ENCODE data around the gene CSKMT.
"Not testable (repeated sequence)": the region's sequence is repeated elsewhere in the genome, so short reads cannot be mapped to it uniquely, and the experiment has no call there.

Gene CSKMT

GRCh38 chr11:62689421-62690183 is 24.5 kb downstream of the CSKMT start, which contains the start of gene LRRN4CL:
Gene LRRN4CL, minus strand, starts transcription at chr11:62689530. Its CDS starts 1,022 bp downstream, at chr11:62688508.
- DNase-seq: no peak

- not testable (repeated sequence) for DNase-seq
Observed at GRCh38 chr11:62693624-62694023, 28.5 kb downstream of the CSKMT start.

- peak; percentile 78 to 84 for DNase-seq
Observed at GRCh38 chr11:62694455-62695167, 29.5 kb downstream of the CSKMT start.

DNA sequence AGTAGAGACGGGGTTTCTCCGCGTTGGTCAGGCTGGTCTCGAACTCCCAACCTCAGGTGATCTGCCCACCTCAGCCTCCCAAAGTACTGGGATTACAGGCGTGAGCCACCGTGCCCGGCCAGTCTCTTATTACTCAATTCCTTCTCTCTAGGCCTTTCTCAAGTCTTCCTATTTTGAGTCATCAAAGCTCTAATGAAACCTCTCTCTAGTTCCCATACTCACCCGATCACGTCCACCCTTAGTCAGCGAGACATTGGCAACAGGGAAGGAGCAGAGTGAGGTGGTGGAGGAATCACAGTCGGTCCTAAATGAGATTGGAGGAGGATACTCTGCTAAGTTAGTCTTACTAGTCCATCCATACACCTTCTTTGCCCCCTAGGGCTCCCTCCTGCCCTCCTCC is 37.1 kb downstream of the CSKMT start:
- DNase-seq: no peak

GRCh38 chr11:62703921-62704320 is 38.8 kb downstream of the CSKMT start:
- DNase-seq: not testable (repeated sequence)

- DNase-seq: no peak
Observed at GRCh38 chr11:62705413-62705812, 40.3 kb downstream of the CSKMT start.

DNA sequence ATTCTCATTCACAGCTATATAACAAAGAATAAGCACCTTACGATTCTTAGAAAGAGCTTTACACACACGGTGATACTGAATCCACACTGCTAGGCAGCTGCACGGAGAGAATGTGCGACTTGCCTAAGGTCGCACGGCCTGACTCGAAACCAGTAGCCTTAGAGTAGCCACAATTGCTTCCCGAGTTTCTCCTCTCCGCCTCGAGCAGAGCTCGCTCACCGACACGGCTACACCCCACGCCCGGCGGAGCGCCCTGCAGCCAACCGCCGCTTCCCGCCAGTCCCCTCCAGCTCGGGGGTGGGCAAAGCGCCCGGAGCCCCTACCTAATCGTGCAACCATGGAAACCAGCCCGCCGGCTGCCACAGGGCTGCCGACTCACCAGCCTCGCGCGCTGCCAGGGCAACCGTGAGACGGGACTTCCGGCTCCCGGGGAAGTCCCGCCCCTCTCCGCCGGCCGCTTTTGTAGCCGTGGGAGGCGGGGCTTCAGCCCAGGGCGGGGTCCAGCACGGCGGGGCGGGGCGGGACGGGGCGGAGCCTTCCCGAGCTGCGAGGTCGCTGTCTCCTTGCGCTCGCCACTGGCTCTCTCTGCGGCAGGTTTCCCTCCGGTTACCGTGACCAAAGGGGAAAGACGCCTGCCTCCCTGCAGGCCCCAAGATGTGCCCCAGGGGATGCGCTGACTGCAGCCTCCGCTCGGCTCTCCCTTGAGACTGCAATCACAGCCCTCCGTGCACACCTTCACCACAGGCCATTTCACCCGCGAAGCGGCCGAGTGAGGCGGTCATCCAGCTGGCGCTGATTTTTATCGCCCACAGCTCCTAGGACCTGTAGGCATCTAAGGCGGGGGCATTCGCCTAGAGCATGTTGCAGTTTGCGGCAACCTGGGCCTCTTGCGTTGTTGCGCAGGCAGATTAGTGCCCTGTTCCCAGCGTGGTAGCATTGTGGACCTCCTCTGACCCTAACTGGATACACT is 41.1 kb downstream of the CSKMT start:
- peak; percentile 93 to 95 for DNase-seq

DNA sequence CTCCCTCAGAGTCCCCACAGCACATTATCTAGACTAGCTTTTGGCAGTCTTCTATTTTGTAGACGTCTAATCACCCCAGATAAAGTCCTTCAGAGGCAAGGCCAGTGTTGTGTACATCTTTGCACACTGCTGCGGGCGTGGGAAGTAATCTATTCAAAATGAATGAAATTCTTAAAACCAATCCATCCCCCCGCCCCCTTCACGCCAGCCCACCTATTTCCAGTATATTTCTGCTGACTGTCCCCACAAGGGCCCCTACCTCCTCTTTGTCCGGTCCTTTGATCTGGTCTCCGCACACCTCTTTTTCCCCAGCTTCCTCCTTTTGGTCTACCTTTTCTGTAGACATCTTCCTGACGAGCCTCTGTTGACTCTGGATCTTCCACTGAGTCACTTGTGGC is 41.7 kb downstream of the CSKMT start:
- DNase-seq: no peak

DNA sequence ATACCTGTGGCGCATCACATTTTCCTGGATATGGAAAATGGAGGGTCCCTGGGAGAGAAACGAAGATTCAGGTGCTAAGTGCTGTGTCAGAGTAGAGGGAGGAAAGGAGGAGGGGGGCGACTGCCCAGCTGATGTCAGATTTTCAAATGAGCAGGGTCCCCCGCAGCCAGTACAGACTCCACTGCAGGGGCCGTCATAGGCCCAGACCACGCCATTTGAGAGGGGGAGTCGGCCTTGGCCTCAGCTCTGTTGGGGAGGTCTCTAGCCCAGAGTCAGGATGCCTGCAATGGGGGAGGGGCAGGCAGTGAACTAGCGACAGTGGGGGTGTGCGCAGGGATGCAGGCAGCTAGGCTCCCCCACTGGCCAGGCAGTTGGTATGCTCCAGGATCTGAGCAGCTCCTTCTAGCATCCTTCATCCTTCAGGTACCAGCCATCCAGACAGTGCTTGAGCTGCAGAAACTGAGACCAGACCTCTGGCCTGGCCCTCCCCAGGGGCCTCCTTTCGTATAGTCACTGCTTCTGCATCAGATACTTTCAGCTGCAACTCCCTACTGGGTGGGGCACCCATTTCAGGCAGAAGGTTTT is 42.3 kb downstream of the CSKMT start, which contains the start of the genes BSCL2 and GNG3:
TSS of gene BSCL2 (minus strand) at position 148 of the 585 bp plus-strand sequence. CDS start 229 bp downstream, outside the sequence.
TSS of gene GNG3 (plus strand) at position 400 of the 585 bp plus-strand sequence. CDS start 620 bp downstream, outside the sequence.
- DNase-seq: peak in 1 of 2 donors; percentile 14

- peak in 1 of 2 donors; percentile 7 for DNase-seq
Observed at GRCh38 chr11:62708392-62708791, 43.3 kb downstream of the CSKMT start.

- DNase-seq: peak; percentile 49 to 55
Observed at GRCh38 chr11:62708793-62709192, 43.7 kb downstream of the CSKMT start.

GRCh38 chr11:62709247-62710000 is 44.3 kb downstream of the CSKMT start:
- DNase-seq: peak; percentile 94 to 95

GRCh38 chr11:62710001-62710345 is 44.9 kb downstream of the CSKMT start:
- peak; percentile 21 to 47 for DNase-seq

DNA sequence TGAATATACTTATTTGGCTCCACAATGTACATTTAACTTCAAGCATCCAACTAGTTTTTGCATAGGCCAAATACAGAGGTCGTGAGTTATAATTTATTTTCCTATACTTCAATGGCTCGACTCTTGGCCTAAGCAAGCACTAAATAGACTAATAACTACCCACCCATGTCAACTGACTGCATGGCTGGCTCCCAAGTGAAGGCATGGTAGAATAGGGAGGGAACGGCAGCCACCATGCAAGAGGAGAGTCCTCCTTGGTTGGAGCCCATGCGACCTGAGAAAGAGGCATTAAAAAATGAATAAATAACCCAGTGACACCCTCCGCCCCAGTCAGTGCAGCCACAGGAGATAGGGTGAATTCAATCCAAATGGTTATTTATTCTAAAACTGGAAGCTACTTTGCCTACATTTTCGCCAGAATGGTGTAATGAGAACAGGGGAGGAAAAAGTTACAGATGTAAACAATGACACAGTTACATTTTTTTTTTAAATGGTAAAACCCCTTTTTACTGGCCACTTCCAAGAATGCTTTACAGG is 47.2 kb downstream of the CSKMT start:
- no peak for DNase-seq

GRCh38 chr11:62712861-62713260 is 47.7 kb downstream of the CSKMT start:
- no peak for DNase-seq

DNA sequence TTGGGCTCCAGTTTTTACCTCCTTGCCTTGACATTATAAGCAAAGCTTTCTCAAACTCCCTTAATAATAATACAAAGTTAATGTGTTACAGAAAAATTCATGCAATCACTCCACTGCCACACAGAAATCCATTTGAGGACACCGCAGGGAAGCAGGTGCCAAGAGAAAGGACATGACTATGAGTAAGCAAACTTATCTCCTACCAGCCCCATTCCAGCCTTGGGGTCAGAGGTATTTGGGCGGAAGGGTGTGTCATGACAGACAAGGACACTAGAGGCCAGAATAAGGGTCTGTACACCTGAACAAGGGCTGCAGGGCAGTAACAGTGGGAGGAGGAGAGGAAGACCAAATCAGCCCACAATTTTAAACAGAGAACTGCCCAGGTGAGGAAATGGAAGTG is 48.2 kb downstream of the CSKMT start:
- DNase-seq: no peak

DNA sequence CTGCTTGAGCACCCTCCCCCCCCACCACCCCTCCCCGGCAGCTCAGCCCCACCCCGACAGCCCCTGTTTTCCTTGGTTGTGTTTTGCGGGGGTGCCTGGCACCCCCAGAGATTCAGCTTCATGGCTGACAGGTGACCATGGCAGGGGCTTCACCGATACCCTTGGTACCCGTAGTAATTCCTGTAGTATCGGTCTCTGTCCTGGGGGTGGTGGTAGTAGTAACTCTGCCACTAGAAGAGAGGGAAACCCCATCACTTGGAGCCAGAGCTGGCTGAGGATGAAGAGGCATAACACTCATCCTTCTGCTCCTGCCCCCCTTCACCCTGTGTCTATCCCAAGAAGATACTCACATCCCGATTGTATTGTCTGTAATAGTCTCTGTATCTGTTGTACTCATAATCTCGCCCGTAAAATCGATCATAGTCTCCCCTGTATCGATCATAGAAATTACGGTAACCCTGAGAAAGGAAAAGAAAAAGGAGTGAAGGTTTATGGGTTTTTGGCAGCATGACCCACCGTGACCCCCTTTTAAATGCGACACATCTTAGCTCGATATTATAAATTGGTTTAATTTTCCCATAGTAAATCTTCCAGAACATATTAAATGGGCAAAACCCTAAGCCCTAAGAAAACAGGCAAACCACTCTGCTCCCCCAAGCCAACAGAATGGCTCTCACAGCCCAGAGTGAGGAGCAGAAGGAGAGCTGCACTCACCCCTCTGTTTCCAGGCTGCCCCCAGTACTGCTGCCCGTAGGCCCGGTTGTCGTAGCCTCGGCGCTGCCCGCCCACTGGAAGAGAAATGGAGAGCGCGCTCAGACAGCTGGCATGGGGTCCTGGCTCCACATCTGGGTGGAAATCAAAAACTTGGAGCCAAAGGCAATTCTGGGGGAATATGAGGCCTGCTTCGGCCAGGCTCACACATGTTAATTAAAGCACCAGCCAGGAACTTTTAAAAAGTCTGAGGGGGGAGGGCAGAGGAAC is 50.3 kb downstream of the CSKMT start:
- DNase-seq: no peak

DNA sequence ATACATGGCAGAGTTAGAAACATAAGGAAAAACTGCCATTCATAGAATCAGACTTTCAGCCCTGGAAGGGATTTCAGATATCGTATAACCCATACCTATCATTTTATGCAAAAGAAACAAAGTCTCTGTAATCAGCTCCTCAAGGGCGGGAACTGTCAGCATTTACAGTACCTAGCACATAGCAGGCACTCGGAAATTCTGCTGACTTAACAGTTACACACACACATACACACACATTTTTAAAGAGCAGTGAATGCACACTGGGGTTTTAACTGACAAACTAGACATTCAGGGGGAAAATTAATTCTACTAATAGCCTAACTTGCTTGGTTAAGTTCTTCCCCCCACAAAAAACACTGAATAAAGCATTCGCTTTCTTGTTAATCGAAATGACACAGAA is 51.1 kb downstream of the CSKMT start:
- no peak for DNase-seq

GRCh38 chr11:62716816-62717215 is 51.7 kb downstream of the CSKMT start:
- DNase-seq: no peak
